Measurements from ENCODE around the gene MLPH.

DNA sequence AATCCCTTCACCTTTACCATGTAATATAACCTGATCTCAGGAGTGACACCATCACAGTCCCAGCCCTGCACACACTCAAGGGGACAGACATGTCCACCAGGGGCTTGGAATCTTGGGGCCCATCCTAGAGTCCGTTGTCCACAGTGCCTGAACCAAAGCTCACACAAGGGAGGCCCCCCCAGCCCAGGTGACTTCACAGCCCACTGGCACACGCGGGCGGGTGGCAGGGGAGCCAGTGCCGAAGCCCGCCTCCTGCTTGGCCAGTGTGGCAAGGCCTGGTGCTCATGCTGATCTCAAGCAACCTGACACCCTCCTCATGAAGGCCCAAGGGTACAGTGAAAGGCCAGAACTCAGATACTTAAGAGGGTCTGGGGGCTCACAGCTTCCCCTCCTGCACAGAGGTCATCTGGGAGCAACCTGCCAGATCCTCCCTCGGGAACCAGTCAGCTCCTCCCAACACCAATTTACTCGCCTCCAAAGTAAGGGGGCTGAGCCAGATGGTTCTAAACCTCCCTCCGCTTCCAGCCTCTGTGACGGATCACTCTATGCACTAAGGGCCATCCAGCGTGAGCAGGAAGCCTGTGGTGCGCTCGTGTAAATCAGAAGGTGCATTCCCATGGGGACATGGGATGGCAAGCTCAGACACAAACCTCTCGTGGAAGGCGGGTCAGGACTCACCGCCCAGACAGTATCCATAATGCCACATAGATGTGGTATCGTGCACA is 106.7 kb downstream of the MLPH start:
- TF ChIP-seq EZH2phosphoT487 (IDR thresholded peaks at IDR 0.05) (no peak), CTCF (IDR thresholded peaks at IDR 0.05) (no peak), EZH2 (IDR thresholded peaks at IDR 0.05) (no peak)

Data from neural progenitor cell (in vitro differentiated cells).